HCT116 (cell line): ENCODE data around the gene CABP1. TPM values are rescaled to one million over a fixed set of nuclear protein-coding genes. Genes with fewer than 3 reads are reported as not detected.

ENCODE experiments used
- ATAC-seq: fragments of 200-7000 bp; cut with Tn5 transposase; 2 replicates; pipeline ENCODE4 v1.9.1; 2020; ENCODE audit warnings: mild to moderate bottlenecking, moderate library complexity
- BruUV-seq: library from RNA; stranded (reverse); fragments of 400-500 nt; replicated peaks from 2 replicates; lab custom pipeline; 2021; lab: Mats Ljungman, UMichigan
- CTCF ChIA-PET: fragments of 300-600 bp; sonication (Branson Sonifier 250); formaldehyde crosslinking; loops from one replicate; lab custom pipeline; 2021; ENCODE audit warnings: antibody characterized with exemption; lab: Charles Lee
- POLR2A ChIA-PET: fragments of 300-600, 350-600 bp; sonication (Branson Sonifier 250); formaldehyde crosslinking; loops from one replicate; lab custom pipeline; 2021; ENCODE audit warnings: antibody characterized with exemption; lab: Charles Lee
- RAD21 ChIA-PET, 2 experiments: fragments of 300-600 bp; sonication (Branson Sonifier 250); formaldehyde crosslinking; loops; one replicate each; lab custom pipeline; 2023; ENCODE audit warnings: low total read pairs in 2 of 2; ENCODE audit not compliant: uncharacterized antibody in 2 of 2, unreplicated experiment in 2 of 2, low non-redundant PET in 1 of 2; lab: Charles Lee
- DNase-seq: peaks from one replicate; pipeline ENCODE4 v3.0.0-alpha.2; 2010; ENCODE audit warnings: low read depth, low spot score
- H2AFZ ChIP-seq: fragments of 200-600 bp; shearing (Covaris generic), sonication (generic); 2 replicates; pipeline ENCODE4 v1.6.1; 2017; ENCODE audit warnings: low read depth, mixed run types, mixed read lengths, antibody characterized with exemption, low read length; ENCODE audit not compliant: poor library complexity, severe bottlenecking
- H3K27ac ChIP-seq: 2 replicates; pipeline ENCODE4 v1.5.1; 2012; ENCODE audit warnings: low read depth, low read length
- H3K27me3 ChIP-seq: fragments of 200-600 bp; sonication (generic); 2 replicates; pipeline ENCODE4 v1.6.1; 2016; ENCODE audit warnings: mixed run types, low read length, mixed read lengths; ENCODE audit not compliant: insufficient read depth
- H3K36me3 ChIP-seq, 2 experiments: fragments of 200-500 bp in 1 of 2; fragments of 200-600 bp in 1 of 2; sonication (Bioruptor generic) in 1 of 2; sonication (generic) in 1 of 2; 2 replicates each; pipeline versions ENCODE4 v1.5.1 to v1.6.1; 2014 to 2016; ENCODE audit warnings: low read length in 2 of 2, inconsistent platforms in 1 of 2, mixed read lengths in 1 of 2, mixed run types in 1 of 2; ENCODE audit not compliant: insufficient read depth in 2 of 2, control insufficient read depth in 1 of 2
- H3K4me1 ChIP-seq, 2 experiments: fragments of 200-600 bp in 1 of 2; sonication (generic) in 1 of 2; 2 replicates each; pipeline versions ENCODE4 v1.5.1 to v1.6.1; 2012 to 2017; ENCODE audit warnings: low read length in 2 of 2, inconsistent platforms in 1 of 2, mild to moderate bottlenecking in 1 of 2, mixed read lengths in 1 of 2, mixed run types in 1 of 2, moderate library complexity in 1 of 2; ENCODE audit not compliant: insufficient read depth in 2 of 2, control insufficient read depth in 1 of 2
- H3K4me2 ChIP-seq: fragments of 200-600 bp; sonication (generic); 2 replicates; pipeline ENCODE4 v1.6.1; 2017; ENCODE audit warnings: mixed run types, low read length, mixed read lengths
- H3K4me3 ChIP-seq, 2 experiments: fragments of 200-600 bp in 1 of 2; sonication (generic) in 1 of 2; replicated peaks in 1 of 2; 2 replicates each; pipeline ENCODE4 v1.5.1; 2011 to 2016; ENCODE audit warnings: low read length in 2 of 2, control low read depth in 1 of 2, low read depth in 1 of 2, mild to moderate bottlenecking in 1 of 2, mixed read lengths in 1 of 2, mixed run types in 1 of 2
- H3K79me2 ChIP-seq: fragments of 200-600 bp; sonication (generic); 2 replicates; pipeline ENCODE4 v1.6.1; 2017; ENCODE audit warnings: mild to moderate bottlenecking, mixed run types, low read length, moderate library complexity, mixed read lengths; ENCODE audit not compliant: insufficient read depth
- H3K9ac ChIP-seq: fragments of 200-600 bp; sonication (generic); 2 replicates; pipeline ENCODE4 v1.6.1; 2016; ENCODE audit warnings: low read length, mixed read lengths
- H3K9me2 ChIP-seq: fragments of 200-600 bp; sonication (generic), shearing (Covaris generic); 2 replicates; pipeline ENCODE4 v1.6.1; 2017; ENCODE audit warnings: mixed run types, mild to moderate bottlenecking, moderate library complexity; ENCODE audit not compliant: insufficient read depth
- H3K9me3 ChIP-seq, 2 experiments: fragments of 200-500 bp in 1 of 2; fragments of 200-600 bp in 1 of 2; sonication (Bioruptor generic) in 1 of 2; sonication (generic) in 1 of 2; 2 replicates each; pipeline ENCODE4 v1.6.1; 2014 to 2017; ENCODE audit warnings: low read length in 2 of 2, mixed read lengths in 2 of 2, inconsistent platforms in 1 of 2, low read depth in 1 of 2, mild to moderate bottlenecking in 1 of 2, mixed run types in 1 of 2, moderate library complexity in 1 of 2; ENCODE audit not compliant: control insufficient read depth in 1 of 2, insufficient read depth in 1 of 2
- H4K20me1 ChIP-seq: fragments of 200-600 bp; sonication (generic), shearing (Covaris generic); 2 replicates; pipeline ENCODE4 v1.6.1; 2017; ENCODE audit warnings: mixed run types, mild to moderate bottlenecking, moderate library complexity; ENCODE audit not compliant: insufficient read depth
- CBX3 ChIP-seq: IDR thresholded peaks from 2 replicates; pipeline ENCODE4 v1.6.1; 2012; ENCODE audit warnings: low read depth
- EGR1 ChIP-seq: IDR thresholded peaks from 2 replicates; pipeline ENCODE4 v1.6.1; 2012; ENCODE audit warnings: low read depth
- ELF1 ChIP-seq: IDR thresholded peaks from 2 replicates; pipeline ENCODE4 v1.6.1; 2012; ENCODE audit warnings: low read depth, borderline replicate concordance
- EZH2 ChIP-seq: fragments of 200-600 bp; sonication (generic); IDR thresholded peaks from 2 replicates; pipeline ENCODE4 v1.6.1; 2017; ENCODE audit warnings: antibody characterized with exemption, mixed run types
- FOSL1 ChIP-seq: IDR thresholded peaks from 2 replicates; pipeline ENCODE4 v1.6.1; 2012; ENCODE audit warnings: low read depth
- JUND ChIP-seq: IDR thresholded peaks from 2 replicates; pipeline ENCODE4 v1.6.1; 2012
- POLR2A ChIP-seq: IDR thresholded peaks from 2 replicates; pipeline ENCODE4 v1.7.0; 2011; ENCODE audit warnings: borderline replicate concordance; ENCODE audit not compliant: insufficient read depth, insufficient read length; ENCODE audit errors: extremely low read depth
- POLR2AphosphoS5 ChIP-seq: IDR thresholded peaks from 2 replicates; pipeline ENCODE4 v1.6.1; 2011; ENCODE audit warnings: mild to moderate bottlenecking, low read depth, low read length, moderate library complexity
- RAD21 ChIP-seq: IDR thresholded peaks from 2 replicates; pipeline ENCODE4 v1.6.1; 2012; ENCODE audit warnings: low read depth, mild to moderate bottlenecking
- SIN3A ChIP-seq: IDR thresholded peaks from 2 replicates; pipeline ENCODE4 v1.6.1; 2012; ENCODE audit warnings: low read depth
- SP1 ChIP-seq: IDR thresholded peaks from 2 replicates; pipeline ENCODE4 v1.6.1; 2012; ENCODE audit warnings: low read depth
- SRF ChIP-seq: IDR thresholded peaks from 2 replicates; pipeline ENCODE4 v1.6.1; 2012; ENCODE audit warnings: low read depth
- TCF7L2 ChIP-seq: IDR thresholded peaks from 2 replicates; pipeline ENCODE4 v1.7.0; 2011; ENCODE audit warnings: borderline replicate concordance, inconsistent platforms; ENCODE audit not compliant: insufficient read depth, insufficient read length; ENCODE audit errors: extremely low read depth
- YY1 ChIP-seq: IDR thresholded peaks from 2 replicates; pipeline ENCODE4 v1.6.1; 2011; ENCODE audit warnings: low read length, low read depth, moderate library complexity, mild to moderate bottlenecking; ENCODE audit not compliant: insufficient replicate concordance; ENCODE audit errors: extremely low read depth
- ZFX ChIP-seq: fragments of 450-650 bp; IDR thresholded peaks from 2 replicates; pipeline ENCODE4 v1.6.1; 2017
- ZNF274 ChIP-seq: fragments of 200-500 bp; sonication (Bioruptor generic); IDR thresholded peaks from 2 replicates; pipeline ENCODE4 v1.6.1; 2014; ENCODE audit warnings: mild to moderate bottlenecking, low read depth, low read length, inconsistent platforms
- intact Hi-C: fragments of 100-400 bp; cut with micrococcal nuclease; formaldehyde crosslinking; loops from 2 replicates; pipeline ENCODE4 v1.10.0; 2022
- total RNA-seq: library from RNA; stranded (reverse); gene quantifications from one replicate; pipeline ENCODE4 v1.2.1, GENCODE V29; 2021; ENCODE audit not compliant: unreplicated experiment
- TF ChIP-seq, protein P1 (sequence below): IDR thresholded peaks from 2 replicates; pipeline ENCODE4 v1.6.1; 2012; ENCODE audit warnings: low read depth
- TF ChIP-seq, protein P2 (sequence below): IDR thresholded peaks from 2 replicates; pipeline ENCODE4 v1.6.1; 2012
- TF ChIP-seq, protein P3 (sequence below), 3 experiments: fragments of 200-600 bp in 1 of 3; sonication (generic) in 1 of 3; IDR thresholded peaks in 2 of 3; conservative IDR thresholded peaks in 1 of 3; 2 replicates each; pipeline ENCODE4 v1.5.1; 2012 to 2017; ENCODE audit warnings: low read depth in 2 of 3, low read length in 2 of 3, antibody characterized with exemption in 1 of 3, borderline replicate concordance in 1 of 3, control low read depth in 1 of 3, mild to moderate bottlenecking in 1 of 3, mixed read lengths in 1 of 3, mixed run types in 1 of 3, moderate library complexity in 1 of 3; ENCODE audit not compliant: insufficient read depth in 1 of 3

Gene CABP1
- total RNA-seq, 1 experiment from 2014 or later: 0.84 TPM

DNA sequence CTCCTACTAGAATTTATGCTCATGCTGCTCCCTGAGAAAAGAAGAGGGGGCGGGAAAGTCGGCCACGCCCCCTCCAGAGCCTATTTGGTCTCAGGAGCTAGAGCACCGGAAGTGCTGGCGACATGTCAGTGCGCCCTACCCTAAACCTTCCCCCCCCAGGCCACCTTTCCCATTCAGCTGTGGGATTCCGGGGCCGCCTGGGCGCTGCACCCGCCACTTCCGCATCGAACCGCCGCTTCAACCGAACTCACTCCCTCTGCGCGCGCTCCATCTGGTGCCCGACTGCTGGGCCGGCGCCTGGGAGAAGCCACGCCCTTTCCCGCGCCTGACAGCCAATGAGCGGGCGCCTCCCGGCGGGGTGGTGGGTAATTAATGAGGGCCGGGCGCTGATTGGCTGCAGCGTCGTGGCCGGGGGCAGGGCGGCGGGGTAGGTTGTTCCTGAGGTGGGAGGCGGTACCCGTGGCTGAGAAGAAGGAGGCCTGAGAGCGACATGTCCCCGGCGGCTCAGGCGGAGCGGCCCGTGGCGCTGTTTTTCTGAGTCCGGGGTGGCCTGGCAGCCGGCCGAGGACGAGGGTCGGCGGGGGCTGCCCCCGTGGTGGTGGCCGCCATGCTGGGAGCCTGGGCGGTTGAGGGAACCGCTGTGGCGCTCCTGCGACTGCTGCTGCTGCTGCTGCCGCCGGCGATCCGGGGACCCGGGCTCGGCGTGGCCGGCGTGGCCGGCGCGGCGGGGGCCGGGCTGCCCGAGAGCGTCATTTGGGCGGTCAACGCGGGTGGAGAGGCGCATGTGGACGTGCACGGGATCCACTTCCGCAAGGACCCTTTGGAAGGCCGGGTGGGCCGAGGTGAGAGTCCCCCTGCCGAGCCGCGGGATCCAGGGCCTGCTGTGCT, 46.5 kb downstream of the CABP1 start, which contains the start of gene MLEC:
TSS of gene MLEC (plus strand) at position 460 of the 888 bp plus-strand sequence. CDS start at position 608, 148 bp downstream.
- no peaks in the 10 kb centered on the region for H3K9me2 ChIP-seq
- no peaks in the 10 kb centered on the region for H3K27me3 ChIP-seq
- H4K20me1 ChIP-seq: peaks cover 4% of the 10 kb centered on the region; the same call in 1 of the 2 replicates
- DNase-seq (peak; percentile 95), ATAC-seq (peak; percentile 83)
- ChIA-PET CTCF (interaction anchor here (0.7 to 1.5 kb wide), 2 partner anchors 104 to 106 kb away, joined by 3 to 4 read pairs; partner anchors contain the start of gene POP5), RAD21 (interaction anchor here in 1 of 2 experiments (1.0 kb wide), 1 partner anchor 19 kb away, joined by 3 read pairs; no protein-coding TSS in a partner anchor), POLR2A (interaction anchor here (1.0 to 1.7 kb wide), 3 partner anchors 9 to 395 kb away, joined by 3 read pairs; partner anchors contain the start of genes POP5 and RNU4-2)
- peak within 1 kb of the TSS; percentile 84 to 92 for H3K4me3 ChIP-seq
- H3K9ac ChIP-seq: peak within 1 kb of the TSS; percentile 97
- no TSS peak for BruUV-seq
- peak; percentile 55 for TF ChIP-seq YY1
- peak; percentile 92 for TF ChIP-seq ELF1
- TF ChIP-seq SP1: peak; percentile 83
- TF ChIP-seq RAD21: peak; percentile 58
- peak; percentile 65 for TF ChIP-seq SIN3A
- no peak for TF ChIP-seq ZNF274
- TF ChIP-seq SRF: peak; percentile 89
- peak; percentile 41; the same call in 1 of the 2 replicates for TF ChIP-seq FOSL1
- TF ChIP-seq CBX3: peak; percentile 86
- no peak for TF ChIP-seq EZH2
- TF ChIP-seq TCF7L2: peak; percentile 42
- peak; percentile 36 for TF ChIP-seq POLR2A
- TF ChIP-seq POLR2AphosphoS5: peak; percentile 88
- TF ChIP-seq, protein P1, sequence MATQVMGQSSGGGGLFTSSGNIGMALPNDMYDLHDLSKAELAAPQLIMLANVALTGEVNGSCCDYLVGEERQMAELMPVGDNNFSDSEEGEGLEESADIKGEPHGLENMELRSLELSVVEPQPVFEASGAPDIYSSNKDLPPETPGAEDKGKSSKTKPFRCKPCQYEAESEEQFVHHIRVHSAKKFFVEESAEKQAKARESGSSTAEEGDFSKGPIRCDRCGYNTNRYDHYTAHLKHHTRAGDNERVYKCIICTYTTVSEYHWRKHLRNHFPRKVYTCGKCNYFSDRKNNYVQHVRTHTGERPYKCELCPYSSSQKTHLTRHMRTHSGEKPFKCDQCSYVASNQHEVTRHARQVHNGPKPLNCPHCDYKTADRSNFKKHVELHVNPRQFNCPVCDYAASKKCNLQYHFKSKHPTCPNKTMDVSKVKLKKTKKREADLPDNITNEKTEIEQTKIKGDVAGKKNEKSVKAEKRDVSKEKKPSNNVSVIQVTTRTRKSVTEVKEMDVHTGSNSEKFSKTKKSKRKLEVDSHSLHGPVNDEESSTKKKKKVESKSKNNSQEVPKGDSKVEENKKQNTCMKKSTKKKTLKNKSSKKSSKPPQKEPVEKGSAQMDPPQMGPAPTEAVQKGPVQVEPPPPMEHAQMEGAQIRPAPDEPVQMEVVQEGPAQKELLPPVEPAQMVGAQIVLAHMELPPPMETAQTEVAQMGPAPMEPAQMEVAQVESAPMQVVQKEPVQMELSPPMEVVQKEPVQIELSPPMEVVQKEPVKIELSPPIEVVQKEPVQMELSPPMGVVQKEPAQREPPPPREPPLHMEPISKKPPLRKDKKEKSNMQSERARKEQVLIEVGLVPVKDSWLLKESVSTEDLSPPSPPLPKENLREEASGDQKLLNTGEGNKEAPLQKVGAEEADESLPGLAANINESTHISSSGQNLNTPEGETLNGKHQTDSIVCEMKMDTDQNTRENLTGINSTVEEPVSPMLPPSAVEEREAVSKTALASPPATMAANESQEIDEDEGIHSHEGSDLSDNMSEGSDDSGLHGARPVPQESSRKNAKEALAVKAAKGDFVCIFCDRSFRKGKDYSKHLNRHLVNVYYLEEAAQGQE: no peak
- peak; percentile 85 for TF ChIP-seq EGR1
- TF ChIP-seq, protein P2, sequence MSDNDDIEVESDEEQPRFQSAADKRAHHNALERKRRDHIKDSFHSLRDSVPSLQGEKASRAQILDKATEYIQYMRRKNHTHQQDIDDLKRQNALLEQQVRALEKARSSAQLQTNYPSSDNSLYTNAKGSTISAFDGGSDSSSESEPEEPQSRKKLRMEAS: peak; percentile 82
- no peak for TF ChIP-seq JUND
- peak; percentile 82; the same call in 1 of the 2 replicates for TF ChIP-seq ZFX
- TF ChIP-seq, protein P3, sequence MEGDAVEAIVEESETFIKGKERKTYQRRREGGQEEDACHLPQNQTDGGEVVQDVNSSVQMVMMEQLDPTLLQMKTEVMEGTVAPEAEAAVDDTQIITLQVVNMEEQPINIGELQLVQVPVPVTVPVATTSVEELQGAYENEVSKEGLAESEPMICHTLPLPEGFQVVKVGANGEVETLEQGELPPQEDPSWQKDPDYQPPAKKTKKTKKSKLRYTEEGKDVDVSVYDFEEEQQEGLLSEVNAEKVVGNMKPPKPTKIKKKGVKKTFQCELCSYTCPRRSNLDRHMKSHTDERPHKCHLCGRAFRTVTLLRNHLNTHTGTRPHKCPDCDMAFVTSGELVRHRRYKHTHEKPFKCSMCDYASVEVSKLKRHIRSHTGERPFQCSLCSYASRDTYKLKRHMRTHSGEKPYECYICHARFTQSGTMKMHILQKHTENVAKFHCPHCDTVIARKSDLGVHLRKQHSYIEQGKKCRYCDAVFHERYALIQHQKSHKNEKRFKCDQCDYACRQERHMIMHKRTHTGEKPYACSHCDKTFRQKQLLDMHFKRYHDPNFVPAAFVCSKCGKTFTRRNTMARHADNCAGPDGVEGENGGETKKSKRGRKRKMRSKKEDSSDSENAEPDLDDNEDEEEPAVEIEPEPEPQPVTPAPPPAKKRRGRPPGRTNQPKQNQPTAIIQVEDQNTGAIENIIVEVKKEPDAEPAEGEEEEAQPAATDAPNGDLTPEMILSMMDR (IDR thresholded peaks at IDR 0.05 in 2 of 3, conservative IDR thresholded peaks at IDR 0.05 in 1 of 3; ENCODE audit: borderline replicate concordance in 1 of 3, insufficient read depth in 1 of 3, low read depth in 2 of 3, low read length in 2 of 3): peak; percentile 10 to 17 (median 12); a peak in 1 of 6 replicates
- H2AFZ ChIP-seq: peak within 1 kb of the TSS; percentile 99
- H3K9me3 ChIP-seq: no peaks in the 10 kb centered on the region
- 0 out of 4 replicates have a peak, but pooled peaks cover 0 to 5% of the 10 kb centered on the region in 2 experiments for H3K36me3 ChIP-seq
- H3K27ac ChIP-seq: peak within 1 kb of the TSS; percentile 86
- H3K4me1 ChIP-seq: peaks cover 22 to 26% of the 10 kb centered on the region in 2 experiments
- H3K79me2 ChIP-seq: peaks cover 50% of the 10 kb centered on the region
- intact Hi-C loops: loop anchor here (1.0 kb wide), 1 partner anchor 104 kb away; no protein-coding TSS in a partner anchor
- peak within 1 kb of the TSS; percentile 94 for H3K4me2 ChIP-seq
